A673 (cell line): ENCODE results near the gene MAST4. TPM values are rescaled to one million over a fixed set of nuclear protein-coding genes. Genes with fewer than 3 reads are reported as not detected.

Experiments used
- BruUV-seq: library from RNA; stranded (reverse); fragments of 400-500 nt; replicated peaks from 2 replicates; lab custom pipeline; 2021; lab: Mats Ljungman, UMichigan
- CTCF ChIA-PET: fragments of 300-600 bp; sonication (Branson Sonifier 250); formaldehyde crosslinking; loops from one replicate; lab custom pipeline; 2022; ENCODE audit warnings: antibody characterized with exemption; lab: Charles Lee
- POLR2A ChIA-PET: fragments of 300-600 bp; sonication (Branson Sonifier 250); formaldehyde crosslinking; loops from one replicate; lab custom pipeline; 2022; ENCODE audit warnings: antibody characterized with exemption; ENCODE audit not compliant: low non-redundant PET; lab: Charles Lee
- DNase-seq: peaks from one replicate; pipeline ENCODE4 v3.0.0-alpha.2; 2015; ENCODE audit warnings: low spot score
- H3K27ac ChIP-seq: fragments of 200-600 bp; sonication (generic); 2 replicates; pipeline ENCODE4 v1.5.1; 2016; ENCODE audit warnings: mixed run types, low read depth, mild to moderate bottlenecking, mixed read lengths, antibody characterized with exemption, low read length; ENCODE audit not compliant: poor library complexity, severe bottlenecking
- H3K27me3 ChIP-seq: fragments of 200-600 bp; sonication (generic); replicated peaks from 2 replicates; pipeline ENCODE4 v1.6.1; 2017; ENCODE audit warnings: mixed run types, low read depth, mild to moderate bottlenecking, mixed read lengths, antibody characterized with exemption, low read length; ENCODE audit not compliant: insufficient read depth, poor library complexity
- H3K36me3 ChIP-seq: fragments of 200-600 bp; sonication (generic); 2 replicates; pipeline ENCODE4 v1.6.1; 2016; ENCODE audit warnings: mixed run types, mild to moderate bottlenecking, mixed read lengths, antibody characterized with exemption, low read length; ENCODE audit not compliant: insufficient read depth, poor library complexity, severe bottlenecking
- H3K4me1 ChIP-seq: fragments of 200-600 bp; sonication (generic); 2 replicates; pipeline ENCODE4 v1.6.1; 2017; ENCODE audit warnings: mixed run types, mild to moderate bottlenecking, mixed read lengths, antibody characterized with exemption, low read length; ENCODE audit not compliant: insufficient read depth, poor library complexity, severe bottlenecking
- H3K4me3 ChIP-seq: fragments of 200-600 bp; sonication (generic); 2 replicates; pipeline ENCODE4 v1.5.1; 2016; ENCODE audit warnings: low read depth, mixed run types, mild to moderate bottlenecking, mixed read lengths, low read length; ENCODE audit not compliant: poor library complexity, severe bottlenecking
- H3K9me3 ChIP-seq: fragments of 200-600 bp; sonication (generic); 2 replicates; pipeline ENCODE4 v1.6.1; 2016; ENCODE audit warnings: mixed run types, low read depth, mild to moderate bottlenecking, mixed read lengths, antibody characterized with exemption, low read length; ENCODE audit not compliant: poor library complexity, severe bottlenecking
- EZH2 ChIP-seq: fragments of 200-600 bp; sonication (generic); IDR thresholded peaks from 2 replicates; pipeline ENCODE4 v1.6.1; 2017; ENCODE audit warnings: borderline replicate concordance, low read depth, mild to moderate bottlenecking, mixed read lengths, antibody characterized with exemption, low read length; ENCODE audit not compliant: poor library complexity, severe bottlenecking
- intact Hi-C: fragments of 100-400 bp; cut with micrococcal nuclease; formaldehyde crosslinking; loops from one replicate; pipeline ENCODE4 v1.10.0; 2022; ENCODE audit not compliant: unreplicated experiment
- total RNA-seq: library from RNA; stranded (reverse); gene quantifications from 2 replicates; pipeline ENCODE4 v1.2.3, GENCODE V29; 2021
- TF ChIP-seq, protein P1 (sequence below): fragments of 300-800, 200-600 bp; sonication (generic); conservative IDR thresholded peaks from 2 replicates; pipeline ENCODE4 v1.5.1; 2017; ENCODE audit warnings: low read depth, mild to moderate bottlenecking, antibody characterized with exemption, low read length, moderate library complexity, mixed read lengths

The MAST4 gene
- total RNA-seq, 1 experiment from 2014 or later = 4.5 TPM

DNA sequence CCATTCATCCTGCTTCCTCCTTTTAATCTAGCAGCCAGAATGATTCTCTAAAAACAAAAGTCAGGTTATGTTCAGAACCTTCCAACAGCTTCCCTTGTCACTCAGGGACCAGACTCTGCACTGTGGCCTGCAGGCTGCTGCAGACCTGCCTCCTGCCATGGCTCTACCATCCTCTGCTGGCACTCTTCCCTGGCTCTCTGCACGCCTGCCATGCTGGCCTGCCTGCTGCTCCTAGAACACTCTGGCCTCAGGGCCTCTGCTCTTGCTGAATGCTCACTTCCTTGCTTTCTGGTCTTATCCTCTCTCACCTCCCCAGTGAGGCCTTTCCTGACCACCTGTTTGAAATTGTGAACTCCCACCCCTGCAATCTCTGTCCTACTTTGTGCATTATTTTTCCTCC lies 451.0 kb downstream of the MAST4 start:
- no peaks in the 10 kb centered on the region for H3K9me3 ChIP-seq
- H3K4me3 ChIP-seq = no peak overlapping the region
- no peaks in the 10 kb centered on the region for H3K27me3 ChIP-seq
- no peaks in the 10 kb centered on the region for H3K4me1 ChIP-seq
- H3K27ac ChIP-seq = no peak overlapping the region
- ChIA-PET POLR2A (no interaction called here), CTCF (no interaction called here)
- DNase-seq = no peak
- no peak for TF ChIP-seq EZH2
- TF ChIP-seq, protein P1, sequence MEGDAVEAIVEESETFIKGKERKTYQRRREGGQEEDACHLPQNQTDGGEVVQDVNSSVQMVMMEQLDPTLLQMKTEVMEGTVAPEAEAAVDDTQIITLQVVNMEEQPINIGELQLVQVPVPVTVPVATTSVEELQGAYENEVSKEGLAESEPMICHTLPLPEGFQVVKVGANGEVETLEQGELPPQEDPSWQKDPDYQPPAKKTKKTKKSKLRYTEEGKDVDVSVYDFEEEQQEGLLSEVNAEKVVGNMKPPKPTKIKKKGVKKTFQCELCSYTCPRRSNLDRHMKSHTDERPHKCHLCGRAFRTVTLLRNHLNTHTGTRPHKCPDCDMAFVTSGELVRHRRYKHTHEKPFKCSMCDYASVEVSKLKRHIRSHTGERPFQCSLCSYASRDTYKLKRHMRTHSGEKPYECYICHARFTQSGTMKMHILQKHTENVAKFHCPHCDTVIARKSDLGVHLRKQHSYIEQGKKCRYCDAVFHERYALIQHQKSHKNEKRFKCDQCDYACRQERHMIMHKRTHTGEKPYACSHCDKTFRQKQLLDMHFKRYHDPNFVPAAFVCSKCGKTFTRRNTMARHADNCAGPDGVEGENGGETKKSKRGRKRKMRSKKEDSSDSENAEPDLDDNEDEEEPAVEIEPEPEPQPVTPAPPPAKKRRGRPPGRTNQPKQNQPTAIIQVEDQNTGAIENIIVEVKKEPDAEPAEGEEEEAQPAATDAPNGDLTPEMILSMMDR = no peak
- intact Hi-C loops = no loop called here
- H3K36me3 ChIP-seq = no peaks in the 10 kb centered on the region
- no TSS peak for BruUV-seq

DNA sequence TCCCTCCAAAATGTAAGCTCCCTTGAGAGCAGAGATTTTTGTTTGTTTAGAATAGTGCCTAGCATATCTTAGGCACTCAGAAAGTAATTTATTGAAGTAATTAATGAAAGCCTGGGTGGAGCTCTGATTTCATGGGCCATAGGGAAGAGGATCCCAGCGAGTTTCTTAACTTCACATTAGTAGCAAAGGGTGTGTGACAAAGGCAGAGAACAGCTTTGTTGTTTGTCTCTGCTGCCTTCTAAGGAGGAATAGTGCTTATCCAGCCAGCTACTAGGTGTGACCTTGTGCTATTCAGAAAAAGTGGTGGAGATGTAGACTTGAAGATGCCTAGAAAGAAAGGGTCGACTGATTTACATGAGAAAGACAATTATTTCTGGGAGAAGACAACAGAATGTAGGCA lies 451.4 kb downstream of the MAST4 start:
- H3K27me3 ChIP-seq = no peaks in the 10 kb centered on the region
- ChIA-PET POLR2A (no interaction called here), CTCF (no interaction called here)
- no peaks in the 10 kb centered on the region for H3K36me3 ChIP-seq
- no peak for DNase-seq
- H3K9me3 ChIP-seq = no peaks in the 10 kb centered on the region
- intact Hi-C loops = no loop called here
- H3K4me3 ChIP-seq = no peak overlapping the region
- no TSS peak for BruUV-seq
- no peak overlapping the region for H3K27ac ChIP-seq
- H3K4me1 ChIP-seq = no peaks in the 10 kb centered on the region
- TF ChIP-seq, protein P1 = no peak
- no peak for TF ChIP-seq EZH2

DNA sequence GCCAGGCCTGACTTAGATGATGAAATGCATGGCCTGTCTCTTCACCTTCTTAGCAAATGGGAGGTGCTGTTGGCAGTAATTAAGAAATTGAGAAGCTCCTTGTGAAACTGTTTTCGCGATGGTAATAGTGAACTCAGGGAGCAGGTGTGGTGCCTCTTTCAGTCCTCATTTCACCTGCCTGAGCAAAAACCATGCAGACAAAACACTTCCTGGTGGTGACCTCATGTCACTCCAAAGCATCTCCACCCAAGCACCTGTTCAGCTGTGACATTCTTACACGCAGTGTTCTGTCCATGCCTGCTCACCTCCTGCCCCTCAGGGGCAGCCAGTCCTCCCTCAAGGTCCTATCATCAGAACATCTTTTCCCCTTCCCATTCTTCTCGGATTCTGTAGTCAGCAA lies 453.9 kb downstream of the MAST4 start:
- no peaks in the 10 kb centered on the region for H3K9me3 ChIP-seq
- POLR2A ChIA-PET = no interaction called here
- no peak for TF ChIP-seq EZH2
- TF ChIP-seq, protein P1 = no peak
- H3K4me1 ChIP-seq = no peaks in the 10 kb centered on the region
- H3K36me3 ChIP-seq = no peaks in the 10 kb centered on the region
- intact Hi-C loops = no loop called here
- H3K4me3 ChIP-seq = no peak overlapping the region
- H3K27ac ChIP-seq = no peak overlapping the region
- BruUV-seq = no TSS peak
- H3K27me3 ChIP-seq = no peaks in the 10 kb centered on the region
- no peak for DNase-seq
- CTCF ChIA-PET = no interaction called here
